ENCODE data around the gene PGM2L1. TPM values are rescaled to one million over a fixed set of nuclear protein-coding genes. Genes with fewer than 3 reads are reported as not detected.
A peak's percentile ranks its signal among the peaks of the same experiment; 100 is the strongest.

Gene PGM2L1
- total RNA-seq, 1 donor from 2014 or later, result 22.0 TPM

DNA sequence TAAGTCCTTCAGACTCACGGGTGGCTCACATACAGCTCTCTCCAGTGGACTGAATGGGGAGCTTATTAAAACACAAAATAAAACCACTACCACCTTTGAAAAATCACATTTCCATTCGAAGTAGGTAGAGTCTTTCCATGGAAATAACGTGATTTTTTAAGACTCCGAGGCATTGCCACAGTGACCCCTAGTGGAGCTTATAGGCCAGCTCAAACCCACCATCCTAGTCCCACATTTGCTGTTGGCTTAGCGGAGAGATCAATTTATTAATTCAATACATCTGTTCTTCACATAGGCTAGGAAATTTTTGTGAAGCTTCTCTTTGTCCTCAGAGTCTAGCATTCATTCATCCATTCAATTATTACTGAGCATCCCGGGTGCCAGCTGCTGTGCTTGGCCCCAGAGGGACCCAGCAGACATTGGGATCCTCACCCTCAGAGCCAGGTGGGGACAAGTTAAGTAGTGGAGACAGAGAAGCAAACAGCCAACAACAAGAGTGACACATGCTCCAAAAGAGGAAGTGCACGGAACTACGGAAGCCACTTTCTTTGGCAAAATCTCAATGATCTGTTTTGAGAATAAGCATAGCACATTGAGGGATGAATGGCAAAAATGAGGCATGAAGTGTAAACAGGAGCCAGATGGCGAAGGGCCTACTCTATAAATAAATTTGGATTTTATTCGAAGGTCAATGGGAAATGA is 76.6 kb downstream of the PGM2L1 start:
- DNase-seq (ENCODE audit: low spot score), result no peak
- peak overlapping the region; percentile 85 for H3K27ac Mint-ChIP-seq (ENCODE audit: unreplicated experiment)
- peaks cover 6% of the 10 kb centered on the region for H3K36me3 Mint-ChIP-seq (ENCODE audit: low read depth)
- peaks cover 79% of the 10 kb centered on the region for H3K4me1 Mint-ChIP-seq (ENCODE audit: low read depth)
- H3K9me3 Mint-ChIP-seq (ENCODE audit: low read depth), result peaks cover 16% of the 10 kb centered on the region
- H3K27me3 Mint-ChIP-seq (ENCODE audit: low read depth), result no peaks in the 10 kb centered on the region
- TF ChIP-seq, protein P1, sequence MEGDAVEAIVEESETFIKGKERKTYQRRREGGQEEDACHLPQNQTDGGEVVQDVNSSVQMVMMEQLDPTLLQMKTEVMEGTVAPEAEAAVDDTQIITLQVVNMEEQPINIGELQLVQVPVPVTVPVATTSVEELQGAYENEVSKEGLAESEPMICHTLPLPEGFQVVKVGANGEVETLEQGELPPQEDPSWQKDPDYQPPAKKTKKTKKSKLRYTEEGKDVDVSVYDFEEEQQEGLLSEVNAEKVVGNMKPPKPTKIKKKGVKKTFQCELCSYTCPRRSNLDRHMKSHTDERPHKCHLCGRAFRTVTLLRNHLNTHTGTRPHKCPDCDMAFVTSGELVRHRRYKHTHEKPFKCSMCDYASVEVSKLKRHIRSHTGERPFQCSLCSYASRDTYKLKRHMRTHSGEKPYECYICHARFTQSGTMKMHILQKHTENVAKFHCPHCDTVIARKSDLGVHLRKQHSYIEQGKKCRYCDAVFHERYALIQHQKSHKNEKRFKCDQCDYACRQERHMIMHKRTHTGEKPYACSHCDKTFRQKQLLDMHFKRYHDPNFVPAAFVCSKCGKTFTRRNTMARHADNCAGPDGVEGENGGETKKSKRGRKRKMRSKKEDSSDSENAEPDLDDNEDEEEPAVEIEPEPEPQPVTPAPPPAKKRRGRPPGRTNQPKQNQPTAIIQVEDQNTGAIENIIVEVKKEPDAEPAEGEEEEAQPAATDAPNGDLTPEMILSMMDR (IDR thresholded peaks at IDR 0.05), result peak; percentile 81
- no peak overlapping the region for H3K4me3 Mint-ChIP-seq (ENCODE audit: unreplicated experiment)

- Mint-ChIP-seq H3K27ac (ENCODE audit: unreplicated experiment) (no peak overlapping the region), H3K27me3 (ENCODE audit: low read depth) (no peaks in the 10 kb centered on the region), H3K36me3 (ENCODE audit: low read depth) (peaks cover 7% of the 10 kb centered on the region), H3K4me1 (ENCODE audit: low read depth) (peaks cover 69% of the 10 kb centered on the region), H3K9me3 (ENCODE audit: low read depth) (peaks cover 20% of the 10 kb centered on the region), H3K4me3 (ENCODE audit: unreplicated experiment) (no peak overlapping the region)
- TF ChIP-seq, protein P1 (IDR thresholded peaks at IDR 0.05), result no peak
- no peak for DNase-seq (ENCODE audit: low spot score)
Measured at GRCh38 chr11:74320538-74320937, 77.7 kb downstream of the PGM2L1 start.

DNA sequence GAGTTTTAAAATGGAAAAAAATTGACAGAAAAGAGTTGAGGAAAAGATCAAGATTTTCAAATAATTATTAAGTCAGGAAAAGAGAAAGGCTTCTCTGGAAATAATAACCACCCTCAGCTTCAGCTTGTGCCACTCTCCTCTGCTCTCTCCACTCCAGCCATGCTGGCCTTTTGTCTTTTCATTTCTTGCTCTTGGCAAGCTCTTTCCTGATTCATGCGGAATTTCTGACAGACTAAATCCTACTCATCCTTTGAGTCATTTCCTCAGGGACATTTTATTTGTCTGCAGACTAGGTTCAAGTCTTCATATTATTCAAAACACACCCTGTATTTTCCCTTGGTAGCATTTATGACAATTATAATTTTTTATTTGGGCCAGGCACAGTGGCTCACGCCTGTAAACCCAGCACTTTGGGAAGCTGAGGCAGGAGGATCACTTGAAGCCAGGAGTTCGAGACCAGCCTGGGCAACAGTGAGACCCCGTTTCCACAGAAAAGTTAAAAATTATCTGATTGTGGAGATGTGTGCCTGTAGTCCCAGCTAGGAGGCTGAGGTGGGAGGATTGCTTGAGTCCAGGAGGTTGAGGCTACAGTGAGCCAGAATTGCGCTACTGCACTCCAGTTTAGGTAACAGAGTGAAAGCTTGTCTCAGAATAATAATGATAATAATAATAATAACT is 79.0 kb downstream of the PGM2L1 start:
- no peaks in the 10 kb centered on the region for H3K27me3 Mint-ChIP-seq (ENCODE audit: low read depth)
- no peak for DNase-seq (ENCODE audit: low spot score)
- H3K36me3 Mint-ChIP-seq (ENCODE audit: low read depth), result peaks cover 6% of the 10 kb centered on the region
- H3K4me1 Mint-ChIP-seq (ENCODE audit: low read depth), result peaks cover 61% of the 10 kb centered on the region
- H3K27ac Mint-ChIP-seq (ENCODE audit: unreplicated experiment), result peak overlapping the region; percentile 93
- H3K9me3 Mint-ChIP-seq (ENCODE audit: low read depth), result peaks cover 24% of the 10 kb centered on the region
- TF ChIP-seq, protein P1 (IDR thresholded peaks at IDR 0.05), result no peak
- no peak overlapping the region for H3K4me3 Mint-ChIP-seq (ENCODE audit: unreplicated experiment)

- Mint-ChIP-seq H3K4me3 (ENCODE audit: unreplicated experiment) (no peak overlapping the region), H3K4me1 (ENCODE audit: low read depth) (peaks cover 58% of the 10 kb centered on the region), H3K27ac (ENCODE audit: unreplicated experiment) (peak overlapping the region; percentile 91)
Measured at GRCh38 chr11:74318241-74318932, 79.8 kb downstream of the PGM2L1 start.

More at GRCh38 chr11:74318241-74318932, 79.8 kb downstream of the PGM2L1 start:
- H3K27me3 Mint-ChIP-seq (ENCODE audit: low read depth), result no peaks in the 10 kb centered on the region
- peaks cover 26% of the 10 kb centered on the region for H3K9me3 Mint-ChIP-seq (ENCODE audit: low read depth)
- DNase-seq (ENCODE audit: low spot score), result no peak
- TF ChIP-seq, protein P1 (IDR thresholded peaks at IDR 0.05), result no peak
- H3K36me3 Mint-ChIP-seq (ENCODE audit: low read depth), result peaks cover 6% of the 10 kb centered on the region

Data from chondrocyte (in vitro differentiated cells).